Stimulated activated CD8-positive, alpha-beta memory T cell treated with anti-CD3 and anti-CD28 coated beads, Interleukin-12 subunit alpha, Interleukin-12 subunit beta, amount 100 ng/mL, for 24 hours (primary cell): ENCODE results near the gene OR2Z1.

Experiments
- DNase-seq: peaks from one replicate; pipeline ENCODE4 v3.0.0-alpha.2; 2020; ENCODE audit errors: extremely low read depth

The OR2Z1 gene, protein sequence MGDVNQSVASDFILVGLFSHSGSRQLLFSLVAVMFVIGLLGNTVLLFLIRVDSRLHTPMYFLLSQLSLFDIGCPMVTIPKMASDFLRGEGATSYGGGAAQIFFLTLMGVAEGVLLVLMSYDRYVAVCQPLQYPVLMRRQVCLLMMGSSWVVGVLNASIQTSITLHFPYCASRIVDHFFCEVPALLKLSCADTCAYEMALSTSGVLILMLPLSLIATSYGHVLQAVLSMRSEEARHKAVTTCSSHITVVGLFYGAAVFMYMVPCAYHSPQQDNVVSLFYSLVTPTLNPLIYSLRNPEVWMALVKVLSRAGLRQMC

DNA sequence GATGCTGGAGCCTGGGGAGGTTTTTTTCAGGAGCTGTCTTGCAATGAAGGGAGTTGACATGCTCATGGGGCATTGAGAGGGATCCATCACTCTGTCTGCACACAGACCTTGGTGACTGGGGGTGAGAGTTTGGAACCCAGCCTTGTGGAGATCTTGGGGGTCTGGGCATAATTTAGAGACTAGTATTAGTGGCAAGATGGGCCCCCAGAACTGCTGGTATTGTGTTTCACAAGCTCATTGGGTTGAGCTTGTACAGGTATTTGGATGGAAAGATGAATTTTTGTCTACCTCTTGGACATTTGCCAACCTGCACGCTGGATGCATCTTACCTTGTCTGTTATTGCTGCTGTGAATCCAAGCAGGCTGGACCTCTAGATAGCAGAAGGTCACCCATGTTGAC lies at the start of gene OR2Z1:
Gene OR2Z1 (plus strand): TSS at position 301 of the 400 bp plus-strand sequence. CDS start 9,395 bp downstream, outside the sequence.
- no peak for DNase-seq

DNA sequence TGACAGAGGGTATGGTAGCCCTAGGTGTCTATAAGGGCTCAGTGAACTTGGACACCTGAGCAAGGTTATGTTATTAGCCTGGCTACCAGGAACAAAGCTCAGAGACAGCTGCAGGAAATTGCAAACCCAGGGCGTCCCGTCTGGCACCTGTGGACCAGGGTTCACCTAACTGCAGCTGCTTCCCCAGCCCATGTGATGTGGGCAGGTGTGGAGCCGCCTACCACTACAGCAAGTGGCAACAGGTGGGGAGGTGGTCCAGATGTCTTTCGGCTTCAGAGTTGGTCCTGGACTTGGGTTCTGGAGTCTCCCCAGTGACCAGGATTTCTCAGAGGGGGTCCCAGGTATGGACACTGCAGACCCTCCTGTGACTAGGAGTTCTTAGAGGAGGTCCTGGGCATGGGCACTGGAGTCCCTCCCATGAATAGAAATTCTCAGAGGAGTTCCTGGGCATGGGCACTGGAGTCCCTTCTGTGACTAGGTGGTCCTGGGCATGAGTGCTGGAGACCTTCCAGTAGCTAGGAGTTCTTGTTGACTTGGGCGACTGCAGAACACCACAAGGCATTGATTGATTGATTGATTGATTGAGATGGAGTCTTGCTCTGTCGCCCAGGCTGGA lies 48.0 kb upstream of the OR2Z1 start:
- no peak for DNase-seq

DNA sequence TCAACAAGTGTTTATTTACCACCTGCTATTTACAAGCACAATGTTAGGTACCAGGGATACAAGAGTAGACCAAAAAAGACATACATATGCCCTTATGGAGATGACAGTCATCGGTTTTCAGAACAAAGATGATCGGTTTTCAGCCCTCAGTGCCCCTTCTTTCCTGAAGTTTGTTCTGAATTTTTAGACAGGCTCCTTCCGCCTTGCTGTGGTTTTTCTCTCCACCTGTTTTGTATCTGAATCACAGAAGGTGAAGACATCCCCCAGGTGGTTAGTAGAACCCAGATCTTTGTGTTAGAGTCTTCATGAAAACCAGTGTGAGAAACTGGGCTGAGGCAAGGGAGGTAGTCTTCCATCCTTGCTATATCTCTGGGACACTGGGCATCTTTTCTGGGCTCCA lies 46.4 kb upstream of the OR2Z1 start:
- no peak for DNase-seq

DNA sequence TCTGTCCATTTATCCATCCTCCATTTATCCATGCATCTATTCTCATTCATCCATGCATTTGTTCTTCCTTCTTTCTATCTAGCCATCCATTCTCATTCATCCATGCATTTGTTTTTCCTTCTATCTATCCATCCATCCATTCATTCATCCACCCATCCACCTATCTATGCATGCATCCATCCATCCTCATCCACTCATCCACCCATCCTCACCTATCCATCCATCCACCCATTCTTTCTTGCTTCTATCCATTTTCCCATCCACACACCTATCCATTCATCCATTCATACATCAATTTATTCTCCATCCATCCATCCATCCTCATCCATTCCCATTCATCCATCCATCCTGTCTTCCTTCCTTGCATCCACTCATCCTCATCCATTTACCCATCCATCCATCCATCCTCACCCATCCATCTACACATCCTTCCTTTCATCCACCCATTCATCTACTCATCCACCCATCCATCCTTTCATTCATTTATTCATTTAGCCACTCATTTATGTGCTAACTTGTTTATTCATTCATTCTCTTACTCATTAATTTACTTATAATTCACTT lies 43.1 kb upstream of the OR2Z1 start:
- no peak for DNase-seq

DNA sequence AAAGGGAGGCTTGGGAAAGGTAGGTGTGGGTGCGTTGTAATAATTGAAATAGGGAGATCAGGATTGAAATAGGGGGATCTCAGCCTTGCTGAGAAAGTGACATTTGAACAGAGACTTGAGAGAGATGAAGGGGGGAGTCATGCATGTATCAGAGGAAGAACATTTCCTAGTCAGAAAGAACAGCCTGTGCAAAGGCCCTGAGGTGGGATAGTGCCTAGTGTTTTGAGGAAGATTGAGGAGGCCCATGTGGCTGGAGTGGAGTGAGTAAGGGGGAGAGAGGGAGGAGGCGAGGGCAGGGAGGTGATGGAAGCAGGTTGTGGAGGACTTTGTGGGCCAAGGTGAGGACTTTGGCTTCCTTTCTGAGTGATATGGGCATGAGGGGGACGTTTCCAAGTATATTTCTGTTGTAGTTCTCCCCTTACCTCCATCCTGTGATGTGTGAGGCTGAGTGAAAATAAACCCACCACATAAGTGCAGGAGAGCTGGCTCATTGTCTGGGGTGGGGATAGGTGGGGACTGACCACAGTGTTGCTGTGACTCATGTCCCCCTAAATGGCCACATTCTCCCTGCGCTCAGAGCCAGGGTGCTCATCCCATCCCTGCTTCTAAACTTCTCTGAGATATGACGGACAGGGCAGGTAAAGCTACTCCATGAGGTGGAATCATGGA lies 40.6 kb upstream of the OR2Z1 start:
- DNase-seq: no peak

DNA sequence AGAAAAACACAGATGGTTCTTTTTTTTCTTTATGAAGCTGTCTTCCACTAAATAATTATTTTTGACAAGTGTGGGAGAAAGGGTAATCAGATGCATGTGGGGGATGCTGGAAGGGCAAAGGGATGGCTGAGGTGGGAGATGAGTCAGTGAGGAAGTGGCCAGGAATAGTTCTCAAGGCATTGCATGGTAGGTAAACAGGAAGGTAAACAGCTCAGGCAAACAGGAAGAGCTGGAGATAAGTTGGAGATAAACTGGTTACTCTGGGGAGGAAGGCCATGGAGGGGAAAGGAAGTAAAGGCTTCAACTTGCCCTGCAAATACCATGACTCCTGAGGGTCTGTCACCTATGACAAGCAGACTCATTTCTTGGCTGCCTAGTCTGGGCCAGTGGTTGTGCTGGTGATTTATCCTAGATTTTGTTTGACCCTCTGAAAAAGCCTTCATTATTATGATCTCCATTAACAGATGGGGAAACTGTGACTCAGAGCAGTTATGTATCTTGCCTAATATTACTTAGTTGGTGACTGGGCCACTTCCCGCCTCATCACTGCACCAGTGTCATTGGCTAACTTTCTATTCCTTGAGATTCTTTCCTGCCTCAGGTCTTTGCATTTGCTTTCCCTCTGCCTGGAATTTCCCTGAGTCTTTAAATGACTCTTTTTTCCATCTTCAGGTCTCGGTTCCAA lies 39.9 kb upstream of the OR2Z1 start:
- no peak for DNase-seq

DNA sequence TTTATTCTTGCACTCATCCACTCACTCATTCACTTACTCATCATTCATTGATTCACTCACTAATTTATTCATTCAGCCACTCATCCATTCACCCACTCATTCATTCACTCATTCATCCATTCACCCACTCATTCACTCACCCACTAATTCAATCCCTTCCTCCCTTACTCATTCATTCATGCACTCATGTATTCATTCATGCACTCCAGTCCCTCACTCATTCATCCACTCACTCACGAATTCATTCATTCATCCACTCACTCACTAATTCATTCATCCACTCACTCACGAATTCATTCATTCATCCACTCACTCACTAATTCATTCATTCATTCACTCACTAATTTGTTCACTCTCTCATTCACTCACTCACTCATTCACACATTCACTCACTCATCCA lies 39.0 kb upstream of the OR2Z1 start:
- no peak for DNase-seq

DNA sequence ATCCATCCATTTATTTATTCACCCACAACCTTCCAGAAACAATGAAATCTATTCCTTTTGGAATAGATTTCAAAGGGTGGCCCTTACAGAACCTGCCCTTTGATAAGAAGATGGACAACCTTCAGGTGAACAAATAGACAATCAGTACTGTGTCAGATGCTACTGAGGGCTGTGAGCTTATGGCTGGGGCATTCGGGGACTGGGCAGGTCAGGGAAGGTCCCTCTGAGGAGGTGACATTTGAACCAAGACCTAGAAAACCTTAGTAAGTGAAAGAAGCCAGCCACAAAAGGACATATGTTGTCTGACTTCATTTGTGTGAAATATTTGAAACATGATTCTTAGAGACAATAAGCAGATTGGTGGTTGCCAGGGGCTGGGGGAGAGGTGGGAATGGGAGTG lies 38.5 kb upstream of the OR2Z1 start:
- DNase-seq: no peak

DNA sequence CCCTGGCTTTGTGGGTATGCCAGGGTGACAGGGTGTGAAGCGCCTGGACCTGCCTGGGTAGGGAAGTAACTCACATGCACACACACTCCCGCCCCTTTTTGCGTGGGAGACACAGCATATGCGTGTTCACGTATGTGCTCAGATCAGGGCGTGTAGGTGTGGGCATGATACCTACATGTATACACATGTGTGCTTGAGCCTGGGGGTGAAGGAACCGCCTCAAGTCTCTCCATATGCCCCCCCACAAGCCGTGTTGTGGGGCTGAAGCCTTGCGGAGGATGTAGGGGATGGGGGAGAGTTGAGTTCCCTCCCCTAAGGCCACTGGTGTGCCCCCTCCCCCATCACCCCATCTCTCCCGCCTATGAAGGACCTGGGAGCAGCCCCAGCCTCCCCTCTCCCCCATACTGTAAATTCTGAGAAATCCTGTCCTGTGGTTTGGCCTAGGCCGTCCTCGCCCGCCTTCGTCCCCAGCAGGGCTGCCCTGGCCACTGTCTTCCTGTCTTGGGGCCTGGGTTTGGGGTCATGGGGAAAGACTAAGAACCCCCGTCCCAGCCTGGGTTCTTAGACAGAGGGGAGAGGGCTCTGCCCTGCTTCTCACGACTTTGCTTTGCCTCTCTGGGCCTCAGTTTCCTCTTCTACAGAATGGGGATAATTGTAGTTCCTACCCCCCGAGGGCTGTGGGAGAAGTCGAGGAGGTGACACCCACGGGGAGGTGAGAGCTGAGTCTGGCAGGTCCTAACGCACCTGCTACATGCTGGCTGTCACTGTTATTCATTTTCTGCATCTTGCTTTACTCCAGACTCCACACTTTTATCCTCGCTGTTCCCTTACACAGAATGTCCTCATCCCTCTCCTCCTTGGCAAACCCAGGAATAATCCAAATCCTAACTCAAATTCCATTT lies 37.2 kb upstream of the OR2Z1 start:
- no peak for DNase-seq

DNA sequence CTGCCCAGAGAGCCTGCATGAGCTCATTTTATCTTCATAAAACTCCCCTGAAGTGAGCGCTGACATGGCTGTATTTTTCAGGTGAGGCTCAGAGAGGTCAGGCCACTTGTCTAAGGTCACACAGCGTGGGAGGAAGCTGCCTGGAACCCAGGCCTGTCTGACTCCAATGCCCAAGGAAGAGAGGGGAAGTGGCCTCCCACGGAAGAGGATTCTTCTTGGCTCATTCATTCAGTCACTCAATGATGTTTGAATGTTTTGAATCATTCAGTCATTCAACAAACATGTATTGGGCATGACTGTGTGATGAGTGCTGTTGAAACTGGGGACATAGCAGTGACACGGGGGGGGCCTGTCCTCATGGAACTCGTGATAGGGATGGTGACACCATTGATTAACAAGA lies 34.9 kb upstream of the OR2Z1 start:
- no peak for DNase-seq

DNA sequence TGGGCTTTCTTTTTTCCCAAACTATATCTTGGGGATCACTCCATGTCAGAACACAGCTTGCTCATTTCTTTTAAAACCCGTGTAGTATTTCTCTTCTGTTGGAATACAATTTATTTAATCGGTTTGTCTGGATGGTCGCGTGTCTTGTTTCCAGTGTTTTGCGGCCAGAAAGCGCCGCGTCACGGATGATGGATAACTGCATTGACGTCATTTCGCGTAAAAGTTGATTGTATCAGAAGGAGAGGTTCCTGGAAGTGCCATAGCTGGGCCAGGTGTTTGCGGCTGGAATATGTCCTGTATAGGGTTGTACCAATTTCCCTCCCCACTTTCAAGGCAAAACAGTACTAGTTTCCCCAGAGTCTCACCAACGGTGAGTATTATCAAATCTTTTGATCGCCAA lies 32.5 kb upstream of the OR2Z1 start:
- no peak for DNase-seq

DNA sequence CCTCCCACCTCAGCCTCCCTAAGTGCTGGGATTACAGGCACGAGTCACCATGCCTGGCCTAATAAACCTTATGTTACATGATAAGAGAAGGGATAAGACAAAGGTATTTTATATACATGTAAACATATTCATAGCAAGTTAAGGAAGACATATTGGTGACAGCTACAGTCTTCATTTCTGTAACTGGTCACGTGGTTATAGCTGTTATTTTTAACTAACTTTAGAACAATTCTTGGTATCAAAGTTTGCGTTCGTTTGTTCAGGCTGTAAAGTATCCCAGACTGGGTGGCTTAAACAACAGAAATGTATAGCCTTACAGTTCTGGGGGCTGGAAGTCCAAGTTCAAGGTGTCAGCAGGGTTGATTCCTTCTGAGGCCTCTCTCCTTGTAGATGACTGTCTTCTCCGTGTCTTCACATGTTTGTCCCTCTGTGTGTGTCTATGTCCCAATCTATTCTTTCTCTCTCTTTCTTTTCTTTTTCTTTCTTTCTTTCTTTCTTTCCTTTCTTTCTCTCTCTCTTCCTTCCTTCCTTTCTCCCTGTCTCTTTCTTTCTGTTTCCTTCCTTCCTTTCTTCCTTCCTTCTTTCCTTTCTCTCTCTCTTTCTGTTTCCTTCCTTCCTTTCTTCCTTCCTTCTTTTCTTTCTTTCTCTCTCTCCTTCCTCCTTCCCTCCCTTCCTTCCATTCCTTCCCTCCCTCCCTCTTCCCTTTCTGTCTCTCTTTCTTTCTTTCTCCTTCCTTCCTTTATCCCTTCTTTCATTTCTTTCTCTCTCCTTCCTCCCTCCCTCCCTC lies 30.5 kb upstream of the OR2Z1 start:
- no peak for DNase-seq

DNA sequence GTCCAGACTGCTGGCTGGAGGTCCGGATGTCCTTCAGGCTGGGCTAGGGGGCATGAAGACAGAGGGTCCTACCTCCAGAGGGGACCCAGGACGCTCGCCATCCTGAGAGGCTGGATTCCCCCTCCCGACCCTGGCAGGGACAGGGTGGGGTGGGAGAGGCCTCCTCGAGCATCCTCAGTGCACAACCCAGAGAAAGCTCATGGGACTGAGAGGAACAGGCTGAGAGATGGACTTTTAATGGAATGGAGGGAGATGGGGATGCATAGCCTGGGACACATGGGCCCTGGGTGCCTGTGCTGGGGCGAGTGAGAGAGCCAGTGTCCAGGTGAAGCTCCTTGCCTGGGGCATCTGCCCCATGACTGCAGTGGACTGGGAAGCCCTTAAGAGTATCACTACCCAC lies 25.9 kb upstream of the OR2Z1 start:
- no peak for DNase-seq

DNA sequence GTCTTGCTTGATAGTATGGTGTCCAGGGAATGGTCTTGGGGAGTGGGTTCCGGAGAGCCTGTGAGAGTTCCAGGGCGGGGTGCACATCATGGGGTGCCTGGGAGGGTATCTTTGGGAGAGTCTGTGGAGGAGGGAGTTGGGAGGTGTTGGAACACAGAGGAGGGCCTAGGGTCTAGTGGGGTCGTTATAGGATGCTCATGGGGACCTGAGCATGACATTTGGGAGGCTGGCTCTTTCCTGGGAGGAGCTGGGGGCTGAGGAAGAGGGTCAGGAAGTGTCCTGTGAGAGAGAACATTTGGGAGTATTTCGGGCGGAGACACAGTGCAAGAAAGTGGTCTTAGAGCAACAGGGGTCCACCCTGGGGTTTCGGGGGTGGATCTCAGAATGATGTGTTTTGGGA lies 25.5 kb upstream of the OR2Z1 start:
- no peak for DNase-seq

DNA sequence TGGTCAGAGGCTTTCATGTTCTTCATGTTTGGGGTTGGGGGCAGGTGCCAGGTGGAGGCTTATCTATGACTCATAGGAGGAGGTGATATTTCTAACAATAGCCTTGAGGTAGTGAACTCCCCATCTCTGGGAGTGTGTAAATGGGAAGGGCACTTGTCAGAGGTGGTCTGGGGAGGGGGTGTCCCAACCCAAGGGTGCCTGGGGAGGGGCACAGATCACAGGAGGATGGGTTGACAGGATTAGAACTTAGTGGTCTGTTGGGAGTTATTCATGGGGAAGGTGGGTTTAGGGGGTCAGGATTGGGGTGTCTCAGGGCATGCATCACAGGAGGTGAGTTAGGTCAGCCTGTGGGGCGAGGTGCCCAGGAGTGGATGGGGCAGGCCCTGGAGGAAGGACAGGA lies 24.4 kb upstream of the OR2Z1 start:
- no peak for DNase-seq

DNA sequence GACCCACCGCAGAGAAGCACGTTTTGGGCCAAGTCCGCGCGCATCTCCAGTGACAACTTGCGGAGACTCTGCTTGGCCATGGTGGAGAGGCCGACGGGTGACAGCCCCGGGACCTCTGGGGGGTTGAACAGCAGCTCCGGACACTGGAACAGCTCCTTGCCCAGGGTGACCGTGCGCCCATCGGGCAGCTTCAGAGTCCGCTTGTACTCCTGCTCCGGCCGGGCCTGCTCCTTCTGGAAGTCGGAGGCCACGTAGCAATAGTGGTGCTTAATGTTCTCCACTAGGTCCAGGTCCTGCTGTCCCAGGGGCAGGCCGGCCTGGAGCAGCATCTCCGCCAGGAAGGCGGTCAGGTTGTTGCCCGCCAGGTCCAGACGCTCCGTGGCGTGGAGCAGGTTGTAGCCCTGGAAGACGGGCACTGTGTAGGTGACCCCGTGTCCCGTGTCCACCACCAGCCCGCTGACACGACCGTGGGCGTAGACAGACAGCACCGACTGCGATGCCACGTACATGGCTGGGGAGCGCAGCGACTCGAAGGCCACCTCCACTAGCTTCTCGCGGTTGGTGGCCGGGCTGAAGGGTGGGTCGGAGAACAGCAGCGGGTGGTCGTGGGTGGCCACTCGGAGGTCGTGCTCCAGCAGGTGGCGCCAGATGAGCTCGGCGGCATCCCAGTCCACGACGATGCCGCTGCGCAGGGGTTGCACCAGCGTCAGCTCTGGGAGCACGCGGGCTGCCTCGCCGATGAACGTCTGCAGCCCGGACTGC lies 23.6 kb upstream of the OR2Z1 start:
- no peak for DNase-seq

DNA sequence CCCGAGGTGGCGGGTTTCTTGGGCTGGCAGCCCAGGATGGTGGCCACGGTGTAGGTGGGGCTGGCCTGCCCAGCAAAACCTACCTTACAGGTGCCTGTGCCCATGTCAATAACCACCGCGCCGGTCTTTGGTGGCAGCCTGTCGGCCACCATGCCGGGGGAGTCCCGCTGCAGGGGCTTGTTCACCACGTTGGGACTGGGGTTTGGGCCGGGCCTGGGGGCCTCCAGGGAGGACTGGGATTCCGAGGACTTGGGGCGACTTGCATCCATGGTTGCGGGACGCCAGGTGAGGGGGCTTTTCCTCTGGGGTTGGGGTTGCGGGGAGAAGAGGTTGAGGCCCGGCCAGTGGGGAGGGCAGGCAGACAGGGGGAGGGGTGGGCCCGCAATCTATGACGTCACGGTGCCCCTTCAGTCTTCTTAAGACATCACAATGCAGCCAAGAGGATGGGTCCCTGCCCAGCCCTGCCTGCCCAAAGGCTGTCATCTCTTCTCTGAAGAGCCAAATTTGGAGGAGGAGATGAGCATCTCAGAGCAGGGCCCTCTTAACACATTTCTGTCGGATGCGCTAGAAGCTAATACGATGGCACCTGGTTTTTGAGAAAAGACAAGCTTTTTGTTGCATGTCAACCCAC lies 22.9 kb upstream of the OR2Z1 start, which contains the start of gene ACTL9:
Gene ACTL9 (minus strand): TSS at position 363 of the 631 bp plus-strand sequence. CDS start 94 bp downstream, at position 269.
- no peak for DNase-seq

DNA sequence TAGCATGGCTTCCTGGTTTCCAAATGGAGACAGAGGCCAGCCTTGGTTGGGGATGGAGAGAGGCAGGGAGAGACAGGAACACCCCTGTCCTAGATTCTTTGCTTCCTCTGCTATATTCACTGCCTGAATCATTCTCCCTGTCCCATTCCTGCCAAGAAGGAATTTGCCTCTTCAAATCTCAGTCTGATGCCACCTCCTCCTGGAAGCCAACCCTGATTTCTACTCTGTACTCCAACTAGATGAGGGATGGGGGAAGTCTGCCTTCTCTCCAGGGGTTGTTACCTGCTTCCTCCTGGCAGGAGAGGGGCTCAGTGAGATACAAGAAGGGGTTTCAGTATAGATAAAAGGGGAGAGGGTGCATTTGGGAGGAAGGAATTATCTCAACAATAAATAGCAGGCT lies 21.5 kb upstream of the OR2Z1 start:
- no peak for DNase-seq

DNA sequence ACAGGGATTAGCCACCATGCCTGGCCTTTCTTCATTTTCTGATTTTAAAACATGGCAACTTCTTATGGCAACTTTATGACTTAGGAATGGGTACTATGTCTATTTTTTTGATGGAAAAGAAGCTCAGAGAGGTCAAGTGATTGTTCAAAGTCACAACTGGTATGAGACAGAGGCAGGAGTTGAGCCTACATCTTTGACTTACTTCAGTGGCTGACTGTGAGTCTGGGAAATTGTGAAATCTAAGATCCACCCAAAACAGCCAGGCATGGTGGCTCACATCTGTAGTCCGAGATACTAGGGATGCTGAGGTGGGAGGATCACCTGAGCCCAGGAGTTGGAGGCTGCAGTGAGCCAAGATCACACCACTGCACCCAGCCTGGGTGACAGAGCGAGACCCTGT lies 20.5 kb upstream of the OR2Z1 start:
- no peak for DNase-seq
